ENCODE data around the gene WFDC1. TPM values are rescaled to one million over a fixed set of nuclear protein-coding genes. Genes with fewer than 3 reads are reported as not detected.

WFDC1 gene
- total and polyA plus RNA-seq, 7 donors, result 3.0 to 173 (median 15.3) TPM

GRCh38 chr16:84350685-84351400 lies 56.2 kb downstream of the WFDC1 start:
- intact Hi-C loops (cut with DNase I), result no loop called here
- Histone ChIP-seq H3K36me3 (no peaks in the 10 kb centered on the region), H3K27me3 (no peaks in the 10 kb centered on the region), H3K4me3 (no peak overlapping the region), H3K4me1 (no peaks in the 10 kb centered on the region), H3K9me3 (no peaks in the 10 kb centered on the region), H3K27ac (no peak overlapping the region)
- no peak for DNase-seq
- TF ChIP-seq EP300 (IDR thresholded peaks at IDR 0.05) (no peak), POLR2AphosphoS5 (IDR thresholded peaks at IDR 0.05) (no peak), CTCF (IDR thresholded peaks at IDR 0.05) (no peak), POLR2A (IDR thresholded peaks at IDR 0.05) (no peak)
- WGBS, 2 donors, result 32 to 78% methylated on average over 16 of the region's 16 CpGs

- DNase-seq, result no peak
- intact Hi-C loops (cut with DNase I), result no loop called here
- Histone ChIP-seq H3K4me3 (no peak overlapping the region), H3K36me3 (no peaks in the 10 kb centered on the region), H3K9me3 (no peaks in the 10 kb centered on the region), H3K27ac (no peak overlapping the region), H3K27me3 (no peaks in the 10 kb centered on the region), H3K4me1 (peaks cover 0 to 1% (median 0%) of the 10 kb centered on the region in 4 donors)
- WGBS, 2 donors, result 44 to 81% methylated on average over 8 of the region's 8 CpGs
- TF ChIP-seq POLR2AphosphoS5 (IDR thresholded peaks at IDR 0.05) (no peak), CTCF (IDR thresholded peaks at IDR 0.05) (no peak), POLR2A (IDR thresholded peaks at IDR 0.05) (no peak), EP300 (IDR thresholded peaks at IDR 0.05) (no peak)
Measured at GRCh38 chr16:84351630-84352029, 57.0 kb downstream of the WFDC1 start.

GRCh38 chr16:84354306-84354705 lies 59.6 kb downstream of the WFDC1 start:
- WGBS, 2 donors, result 87 to 93% methylated on average over 6 of the region's 6 CpGs
- no peak overlapping the region for H3K4me3 ChIP-seq
- no peak for TF ChIP-seq EP300 (IDR thresholded peaks at IDR 0.05)
- TF ChIP-seq POLR2AphosphoS5 (IDR thresholded peaks at IDR 0.05), result no peak
- no peak for TF ChIP-seq POLR2A (IDR thresholded peaks at IDR 0.05)
- TF ChIP-seq CTCF (IDR thresholded peaks at IDR 0.05), result no peak

GRCh38 chr16:84355149-84355548 lies 60.5 kb downstream of the WFDC1 start:
- Histone ChIP-seq H3K27me3 (no peaks in the 10 kb centered on the region), H3K9me3 (no peaks in the 10 kb centered on the region), H3K4me3 (no peak overlapping the region), H3K36me3 (no peaks in the 10 kb centered on the region), H3K4me1 (peaks cover 0 to 8% (median 0%) of the 10 kb centered on the region in 4 donors), H3K27ac (no peak overlapping the region)
- intact Hi-C loops (cut with DNase I), result no loop called here
- 88 to 92% methylated on average over 2 of the region's 2 CpGs for WGBS, 2 donors
- TF ChIP-seq EP300 (IDR thresholded peaks at IDR 0.05), result no peak
- no peak for TF ChIP-seq POLR2AphosphoS5 (IDR thresholded peaks at IDR 0.05)
- no peak for TF ChIP-seq CTCF (IDR thresholded peaks at IDR 0.05)
- TF ChIP-seq POLR2A (IDR thresholded peaks at IDR 0.05), result no peak
- DNase-seq, result no peak

More at GRCh38 chr16:84354306-84354705, 59.6 kb downstream of the WFDC1 start:
- Histone ChIP-seq H3K36me3 (no peaks in the 10 kb centered on the region), H3K9me3 (no peaks in the 10 kb centered on the region), H3K4me1 (peaks cover 0 to 8% (median 0%) of the 10 kb centered on the region in 4 donors), H3K27me3 (no peaks in the 10 kb centered on the region), H3K27ac (no peak overlapping the region)
- intact Hi-C loops (cut with DNase I), result no loop called here
- DNase-seq, result no peak

Data from sigmoid colon (tissue), 7 donors.